OCI-LY1 (cell line): ENCODE measurements around the gene RPS6KA2.

ENCODE experiments used
- H2AFZ ChIP-seq: fragments of 200-600 bp; sonication (generic), shearing (Covaris generic); 2 replicates; pipeline ENCODE4 v1.6.0; 2014; ENCODE audit warnings: antibody characterized with exemption, mild to moderate bottlenecking, low read length
- H3F3A ChIP-seq: fragments of 200-600 bp; sonication (generic), shearing (Covaris generic); 2 replicates; pipeline ENCODE4 v1.6.0; 2014; ENCODE audit warnings: mild to moderate bottlenecking, antibody characterized with exemption, low read length, moderate library complexity; ENCODE audit not compliant: insufficient read depth
- H3K27ac ChIP-seq: fragments of 200-600 bp; sonication (generic); 2 replicates; pipeline ENCODE4 v1.5.1; 2014; ENCODE audit warnings: low read length, mixed run types, mild to moderate bottlenecking, low read depth; ENCODE audit not compliant: poor library complexity, severe bottlenecking
- H3K27me3 ChIP-seq: fragments of 200-600 bp; sonication (generic); 2 replicates; pipeline ENCODE4 v1.6.0; 2014; ENCODE audit warnings: antibody characterized with exemption, mild to moderate bottlenecking, low read length, moderate library complexity; ENCODE audit not compliant: insufficient read depth
- H3K36me3 ChIP-seq: fragments of 200-600 bp; sonication (generic); 2 replicates; pipeline ENCODE4 v1.6.1; 2014; ENCODE audit warnings: mild to moderate bottlenecking, antibody characterized with exemption, low read length, moderate library complexity, mixed read lengths; ENCODE audit not compliant: insufficient read depth
- H3K4me1 ChIP-seq: fragments of 200-600 bp; sonication (generic); 2 replicates; pipeline ENCODE4 v1.5.1; 2014; ENCODE audit warnings: mild to moderate bottlenecking, low read length, moderate library complexity; ENCODE audit not compliant: insufficient read depth, severe bottlenecking
- H3K4me2 ChIP-seq: fragments of 200-600 bp; sonication (generic), shearing (Covaris generic); 2 replicates; pipeline ENCODE4 v1.6.1; 2014; ENCODE audit warnings: low read length
- H3K4me3 ChIP-seq: fragments of 200-600 bp; sonication (generic); 2 replicates; pipeline ENCODE4 v1.5.1; 2014; ENCODE audit warnings: low read length, low read depth, mild to moderate bottlenecking, mixed read lengths; ENCODE audit not compliant: poor library complexity, severe bottlenecking
- H3K79me2 ChIP-seq: fragments of 200-600 bp; shearing (Covaris generic); 2 replicates; pipeline ENCODE4 v1.6.1; 2016; ENCODE audit warnings: mixed run types, low read length, mixed read lengths; ENCODE audit not compliant: insufficient read depth
- H3K9ac ChIP-seq: fragments of 200-600 bp; sonication (generic), shearing (Covaris generic); 2 replicates; pipeline ENCODE4 v1.6.1; 2014; ENCODE audit warnings: mild to moderate bottlenecking, low read length, mixed read lengths
- H3K9me2 ChIP-seq: fragments of 200-600 bp; sonication (generic), shearing (Covaris generic); 2 replicates; pipeline ENCODE4 v1.6.1; 2014; ENCODE audit warnings: low read depth, mild to moderate bottlenecking, low read length, mixed read lengths
- H3K9me3 ChIP-seq: fragments of 200-600 bp; shearing (Covaris generic); 2 replicates; pipeline ENCODE4 v1.6.1; 2014; ENCODE audit warnings: low read length, mixed read lengths
- H4K20me1 ChIP-seq: fragments of 200-600 bp; sonication (generic), shearing (Covaris generic); 2 replicates; pipeline ENCODE4 v1.6.0; 2016; ENCODE audit warnings: mild to moderate bottlenecking, low read length; ENCODE audit not compliant: insufficient read depth
- CTCF ChIP-seq: fragments of 200-600 bp; sonication (generic), shearing (Covaris generic); IDR thresholded peaks from 2 replicates; pipeline ENCODE4 v1.5.1; 2017; ENCODE audit warnings: mild to moderate bottlenecking, antibody characterized with exemption, low read length, moderate library complexity, mixed read lengths
- EZH2 ChIP-seq: fragments of 200-600 bp; sonication (generic), shearing (Covaris generic); IDR thresholded peaks from 2 replicates; pipeline ENCODE4 v1.8.0; 2017; ENCODE audit warnings: borderline replicate concordance, mixed run types, mild to moderate bottlenecking, antibody characterized with exemption, low read length, moderate library complexity, mixed read lengths

Gene RPS6KA2

GRCh38 chr6:166500246-166500645 is 126.8 kb downstream of the RPS6KA2 start:
- H3K4me2 ChIP-seq = no peak overlapping the region
- peaks cover 6% of the 10 kb centered on the region for H3K4me1 ChIP-seq
- no peak overlapping the region for H3K27ac ChIP-seq
- H3K4me3 ChIP-seq = no peak overlapping the region
- H4K20me1 ChIP-seq = no peaks in the 10 kb centered on the region
- no peak overlapping the region for H3K9ac ChIP-seq
- H3K9me3 ChIP-seq = no peaks in the 10 kb centered on the region
- H3K36me3 ChIP-seq = no peaks in the 10 kb centered on the region; the same call in 1 of the 2 replicates
- H3K79me2 ChIP-seq = no peaks in the 10 kb centered on the region
- no peaks in the 10 kb centered on the region for H3K9me2 ChIP-seq
- TF ChIP-seq CTCF (no peak), EZH2 (no peak)
- H3F3A ChIP-seq = no peaks in the 10 kb centered on the region
- peaks cover 13% of the 10 kb centered on the region for H3K27me3 ChIP-seq
- H2AFZ ChIP-seq = no peak overlapping the region

- Histone ChIP-seq H3K4me1 (peaks cover 6% of the 10 kb centered on the region), H3K9ac (no peak overlapping the region), H2AFZ (no peak overlapping the region), H3K27me3 (peaks cover 13% of the 10 kb centered on the region), H3F3A (no peaks in the 10 kb centered on the region), H3K4me2 (no peak overlapping the region), H3K4me3 (no peak overlapping the region), H3K27ac (no peak overlapping the region), H3K9me2 (no peaks in the 10 kb centered on the region), H3K79me2 (no peaks in the 10 kb centered on the region), H3K36me3 (no peaks in the 10 kb centered on the region; the same call in 1 of the 2 replicates), H4K20me1 (no peaks in the 10 kb centered on the region), H3K9me3 (no peaks in the 10 kb centered on the region)
- TF ChIP-seq CTCF (no peak), EZH2 (no peak)
Observed at GRCh38 chr6:166499350-166500163, 127.5 kb downstream of the RPS6KA2 start.

- Histone ChIP-seq H3K4me2 (no peak overlapping the region), H2AFZ (no peak overlapping the region), H3K9me2 (no peaks in the 10 kb centered on the region), H3K9ac (no peak overlapping the region), H3K36me3 (no peaks in the 10 kb centered on the region; the same call in 1 of the 2 replicates), H4K20me1 (no peaks in the 10 kb centered on the region), H3K27me3 (peaks cover 12% of the 10 kb centered on the region), H3K27ac (no peak overlapping the region), H3K4me3 (no peak overlapping the region), H3F3A (no peaks in the 10 kb centered on the region), H3K4me1 (peaks cover under 1% of the 10 kb centered on the region), H3K79me2 (no peaks in the 10 kb centered on the region), H3K9me3 (no peaks in the 10 kb centered on the region)
- no peak for TF ChIP-seq CTCF
- TF ChIP-seq EZH2 = no peak
Observed at GRCh38 chr6:166498661-166499349, 128.2 kb downstream of the RPS6KA2 start.
